HEK293 (cell line): ENCODE results near the gene BTBD9.

Source experiments
- IKZF3 ChIP-seq: fragments of 450-650 bp; IDR thresholded peaks from 2 replicates; pipeline ENCODE4 v1.5.0; 2018; ENCODE audit warnings: missing biosample characterization, mild to moderate bottlenecking, missing genetic modification characterization, moderate library complexity
- ZBTB17 ChIP-seq: fragments of 450-650 bp; formaldehyde crosslinking; IDR thresholded peaks from 2 replicates; pipeline ENCODE4 v1.5.1; 2016; ENCODE audit warnings: missing biosample characterization, missing genetic modification characterization
- TF ChIP-seq, protein P1 (sequence below): fragments of 450-650 bp; formaldehyde crosslinking; IDR thresholded peaks from 2 replicates; pipeline ENCODE4 v1.5.1; 2016; ENCODE audit warnings: missing biosample characterization, missing genetic modification characterization
- TF ChIP-seq, protein P2 (sequence below): sonication (generic); formaldehyde crosslinking; IDR thresholded peaks from 2 replicates; pipeline ENCODE4 v1.8.1; 2022; ENCODE audit warnings: mild to moderate bottlenecking, moderate library complexity, missing genetic modification reagents

DNA sequence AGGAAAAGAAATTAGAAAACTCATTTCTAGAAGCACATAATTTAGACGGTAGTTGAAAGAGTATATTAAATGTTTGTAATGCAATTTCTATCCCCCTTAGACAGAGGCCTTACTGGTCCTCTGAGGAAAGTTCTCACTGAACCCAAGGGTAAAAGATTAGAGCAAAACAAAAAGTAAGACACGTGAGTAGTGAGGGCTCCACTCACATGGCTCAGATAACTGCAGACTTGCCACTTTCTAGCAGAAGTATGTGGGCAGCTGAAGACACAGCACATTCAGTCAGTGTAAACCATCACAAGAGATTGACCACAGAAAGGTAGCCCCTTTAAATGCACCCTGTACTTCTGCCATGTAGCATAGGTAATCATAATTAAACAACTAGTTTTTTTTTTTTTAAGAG lies 193.8 kb downstream of the BTBD9 start:
- TF ChIP-seq, protein P1, sequence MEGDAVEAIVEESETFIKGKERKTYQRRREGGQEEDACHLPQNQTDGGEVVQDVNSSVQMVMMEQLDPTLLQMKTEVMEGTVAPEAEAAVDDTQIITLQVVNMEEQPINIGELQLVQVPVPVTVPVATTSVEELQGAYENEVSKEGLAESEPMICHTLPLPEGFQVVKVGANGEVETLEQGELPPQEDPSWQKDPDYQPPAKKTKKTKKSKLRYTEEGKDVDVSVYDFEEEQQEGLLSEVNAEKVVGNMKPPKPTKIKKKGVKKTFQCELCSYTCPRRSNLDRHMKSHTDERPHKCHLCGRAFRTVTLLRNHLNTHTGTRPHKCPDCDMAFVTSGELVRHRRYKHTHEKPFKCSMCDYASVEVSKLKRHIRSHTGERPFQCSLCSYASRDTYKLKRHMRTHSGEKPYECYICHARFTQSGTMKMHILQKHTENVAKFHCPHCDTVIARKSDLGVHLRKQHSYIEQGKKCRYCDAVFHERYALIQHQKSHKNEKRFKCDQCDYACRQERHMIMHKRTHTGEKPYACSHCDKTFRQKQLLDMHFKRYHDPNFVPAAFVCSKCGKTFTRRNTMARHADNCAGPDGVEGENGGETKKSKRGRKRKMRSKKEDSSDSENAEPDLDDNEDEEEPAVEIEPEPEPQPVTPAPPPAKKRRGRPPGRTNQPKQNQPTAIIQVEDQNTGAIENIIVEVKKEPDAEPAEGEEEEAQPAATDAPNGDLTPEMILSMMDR (tag by site-specific recombination) = no peak
- TF ChIP-seq, protein P2, sequence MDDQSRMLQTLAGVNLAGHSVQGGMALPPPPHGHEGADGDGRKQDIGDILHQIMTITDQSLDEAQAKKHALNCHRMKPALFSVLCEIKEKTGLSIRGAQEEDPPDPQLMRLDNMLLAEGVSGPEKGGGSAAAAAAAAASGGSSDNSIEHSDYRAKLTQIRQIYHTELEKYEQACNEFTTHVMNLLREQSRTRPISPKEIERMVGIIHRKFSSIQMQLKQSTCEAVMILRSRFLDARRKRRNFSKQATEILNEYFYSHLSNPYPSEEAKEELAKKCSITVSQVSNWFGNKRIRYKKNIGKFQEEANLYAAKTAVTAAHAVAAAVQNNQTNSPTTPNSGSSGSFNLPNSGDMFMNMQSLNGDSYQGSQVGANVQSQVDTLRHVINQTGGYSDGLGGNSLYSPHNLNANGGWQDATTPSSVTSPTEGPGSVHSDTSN = no peak
- no peak for TF ChIP-seq IKZF3 (tag by site-specific recombination)
- TF ChIP-seq ZBTB17 = no peak
